ENCODE measurements around the gene STPG3. TPM values are rescaled to one million over a fixed set of nuclear protein-coding genes. Genes with fewer than 3 reads are reported as not detected.
A peak's percentile ranks its signal among the peaks of the same experiment; 100 is the strongest.

Gene STPG3
- total RNA-seq, 8 experiments from 2014 or later, result 0.42 to 1.4 (median 1.3) TPM; not detected in 3

DNA sequence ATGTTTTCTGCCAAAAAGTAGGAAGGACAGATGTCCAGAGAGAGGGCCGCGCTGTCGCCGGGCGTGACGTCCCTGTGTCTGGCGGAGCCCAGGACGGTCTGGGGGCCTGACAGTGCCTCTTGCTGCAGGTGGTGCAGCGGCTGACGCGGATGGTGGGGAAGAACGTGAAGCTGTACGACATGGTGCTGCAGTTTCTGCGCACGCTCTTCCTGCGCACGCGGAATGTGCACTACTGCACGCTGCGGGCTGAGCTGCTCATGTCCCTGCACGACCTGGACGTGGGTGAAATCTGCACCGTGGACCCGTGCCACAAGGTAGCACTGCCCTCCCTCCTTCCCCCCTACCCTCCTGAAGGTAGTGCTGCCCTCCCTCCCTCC is 11.8 kb downstream of the STPG3 start:
- H3K4me3 ChIP-seq, result no peak overlapping the region
- in situ Hi-C loops (cut with MboI; ENCODE audit: low pct_unique_long_range_greater_than_20kb in 2 of 9, low sequenced_read_pairs in 9 of 9, unreplicated experiment in 9 of 9), result no loop called here
- 80 to 100% (median 90%) methylated on average over 4 to 12 of the region's 24 CpGs; no CpG with 5 or more reads in 6 of the 10 experiments for whole genome bisulfite sequencing, 10 experiments
- peaks cover 0 to 2% of the 10 kb centered on the region in 2 donors for H3K4me1 ChIP-seq (replicated peaks in 1 of 2)
- peak in 2 of 8 experiments; percentile 5 to 18 for ATAC-seq (replicated peaks in 6 of 8)
- H3K27ac ChIP-seq, result no peak overlapping the region

DNA sequence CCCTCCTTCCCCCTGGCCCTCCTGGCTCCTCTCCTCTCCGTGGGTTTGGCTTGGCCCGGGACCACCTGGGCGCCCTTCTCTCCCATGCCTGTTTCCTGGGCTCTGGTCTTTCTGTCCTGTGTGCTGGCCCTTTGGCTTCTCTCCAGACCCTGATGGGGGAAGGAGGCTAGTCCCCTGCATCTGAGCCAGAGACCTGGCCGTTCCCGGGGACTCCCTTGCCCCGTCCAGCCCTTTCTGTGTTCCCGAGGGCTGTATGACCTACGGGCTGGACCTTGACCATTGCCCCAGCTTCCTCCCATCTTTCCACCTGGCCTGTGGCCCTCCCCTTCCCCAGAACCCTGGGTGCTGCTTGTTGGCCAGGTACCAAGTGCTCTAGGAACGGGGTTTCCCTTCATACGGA is 12.4 kb downstream of the STPG3 start:
- WGBS, 10 experiments, result 33 to 100% (median 94%) methylated on average over 2 to 6 of the region's 10 CpGs; no CpG with 5 or more reads in 7 of the 10 experiments
- Histone ChIP-seq H3K4me3 (no peak overlapping the region), H3K4me1 (replicated peaks in 1 of 2) (peaks cover 0 to 2% of the 10 kb centered on the region in 2 donors), H3K27ac (no peak overlapping the region)
- ATAC-seq (replicated peaks in 6 of 8), result no peak
- in situ Hi-C loops (cut with MboI; ENCODE audit: low pct_unique_long_range_greater_than_20kb in 2 of 9, low sequenced_read_pairs in 9 of 9, unreplicated experiment in 9 of 9), result no loop called here

DNA sequence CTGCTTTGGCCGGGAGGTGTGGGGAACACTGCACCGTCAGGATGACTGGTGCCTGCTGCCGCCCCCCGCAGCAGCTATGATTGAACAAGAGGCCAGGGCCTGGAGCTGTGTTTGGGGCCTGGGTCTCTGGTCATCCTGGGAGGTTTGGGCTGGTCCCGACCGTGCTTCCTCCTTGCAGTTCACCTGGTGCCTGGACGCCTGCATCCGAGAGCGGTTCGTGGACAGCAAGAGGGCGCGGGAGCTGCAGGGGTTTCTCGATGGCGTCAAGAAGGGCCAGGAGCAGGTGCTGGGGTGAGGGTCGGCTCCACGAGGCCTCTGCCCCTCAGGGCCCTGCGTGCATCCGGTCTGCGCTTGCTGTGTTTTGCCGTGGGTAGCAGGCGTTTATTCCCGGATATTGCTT is 13.0 kb downstream of the STPG3 start:
- no peak for ATAC-seq (replicated peaks in 6 of 8)
- 80 to 93% (median 90%) methylated on average over 2 to 20 of the region's 22 CpGs; no CpG with 5 or more reads in 6 of the 10 experiments for WGBS, 10 experiments
- no peak overlapping the region for H3K4me3 ChIP-seq
- H3K4me1 ChIP-seq (replicated peaks in 1 of 2), result peaks cover 0 to 2% of the 10 kb centered on the region in 2 donors
- H3K27ac ChIP-seq, result no peak overlapping the region
- in situ Hi-C loops (cut with MboI; ENCODE audit: low pct_unique_long_range_greater_than_20kb in 2 of 9, low sequenced_read_pairs in 9 of 9, unreplicated experiment in 9 of 9), result no loop called here

DNA sequence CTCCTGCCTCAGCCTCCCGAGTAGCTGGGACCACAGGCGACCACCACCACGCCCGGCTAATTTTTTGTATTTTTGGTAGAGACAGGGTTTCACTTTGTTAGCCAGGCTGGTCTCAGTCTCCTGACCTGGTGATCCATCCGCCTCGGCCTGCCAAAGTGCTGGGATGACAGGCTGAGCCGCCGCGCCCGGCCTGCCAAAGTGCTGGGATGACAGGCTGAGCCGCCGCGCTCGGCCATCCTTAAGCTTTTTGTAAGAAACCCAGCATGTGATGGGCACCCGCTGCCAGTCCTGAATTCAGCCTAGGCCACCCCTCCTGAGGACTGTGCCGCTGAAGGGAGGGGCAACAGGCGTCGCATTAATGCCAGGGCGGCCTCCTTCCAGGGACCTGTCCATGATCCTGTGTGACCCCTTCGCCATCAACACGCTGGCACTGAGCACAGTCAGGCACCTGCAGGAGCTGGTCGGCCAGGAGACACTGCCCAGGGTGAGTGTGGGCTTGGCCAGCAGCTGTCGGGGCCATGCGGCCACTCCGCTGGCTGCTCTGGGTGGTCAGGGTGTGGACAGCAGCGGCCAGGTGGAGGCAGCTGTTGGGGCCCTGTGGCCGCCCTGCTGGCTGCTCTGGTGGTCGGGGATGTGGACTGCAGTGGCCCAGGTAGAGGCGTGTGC is 14.5 kb downstream of the STPG3 start:
- H3K4me1 ChIP-seq (replicated peaks in 1 of 2), result peaks cover 0 to 2% of the 10 kb centered on the region in 2 donors
- peak in 2 of 8 experiments; percentile 6 to 7 for ATAC-seq (replicated peaks in 6 of 8)
- no peak overlapping the region for H3K27ac ChIP-seq
- in situ Hi-C loops (cut with MboI; ENCODE audit: low pct_unique_long_range_greater_than_20kb in 2 of 9, low sequenced_read_pairs in 9 of 9, unreplicated experiment in 9 of 9), result no loop called here
- WGBS, 10 experiments, result 60 to 100% (median 100%) methylated on average over 1 to 4 of the region's 29 CpGs; no CpG with 5 or more reads in 1 of the 10 experiments
- H3K4me3 ChIP-seq, result no peak overlapping the region

DNA sequence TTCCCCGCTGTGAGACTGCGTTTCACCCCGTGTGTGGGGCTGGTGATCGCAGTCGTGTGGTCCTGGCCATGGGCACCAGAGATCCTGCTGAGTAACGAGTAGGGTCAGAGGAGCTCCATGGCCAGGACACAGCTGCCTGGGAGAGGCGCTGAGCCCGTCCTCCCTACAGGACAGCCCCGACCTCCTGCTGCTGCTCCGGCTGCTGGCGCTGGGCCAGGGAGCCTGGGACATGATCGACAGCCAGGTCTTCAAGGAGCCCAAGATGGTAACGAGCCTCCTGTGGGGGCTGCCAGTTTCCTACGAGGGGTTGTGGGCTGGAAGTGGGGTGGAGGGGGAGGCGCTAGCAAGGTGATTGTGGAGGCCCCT is 15.1 kb downstream of the STPG3 start:
- ATAC-seq (replicated peaks in 6 of 8), result peak in 2 of 8 experiments; percentile 2 to 3
- no CpG with 5 or more reads among the region's 15 CpGs for WGBS, 10 experiments

DNA sequence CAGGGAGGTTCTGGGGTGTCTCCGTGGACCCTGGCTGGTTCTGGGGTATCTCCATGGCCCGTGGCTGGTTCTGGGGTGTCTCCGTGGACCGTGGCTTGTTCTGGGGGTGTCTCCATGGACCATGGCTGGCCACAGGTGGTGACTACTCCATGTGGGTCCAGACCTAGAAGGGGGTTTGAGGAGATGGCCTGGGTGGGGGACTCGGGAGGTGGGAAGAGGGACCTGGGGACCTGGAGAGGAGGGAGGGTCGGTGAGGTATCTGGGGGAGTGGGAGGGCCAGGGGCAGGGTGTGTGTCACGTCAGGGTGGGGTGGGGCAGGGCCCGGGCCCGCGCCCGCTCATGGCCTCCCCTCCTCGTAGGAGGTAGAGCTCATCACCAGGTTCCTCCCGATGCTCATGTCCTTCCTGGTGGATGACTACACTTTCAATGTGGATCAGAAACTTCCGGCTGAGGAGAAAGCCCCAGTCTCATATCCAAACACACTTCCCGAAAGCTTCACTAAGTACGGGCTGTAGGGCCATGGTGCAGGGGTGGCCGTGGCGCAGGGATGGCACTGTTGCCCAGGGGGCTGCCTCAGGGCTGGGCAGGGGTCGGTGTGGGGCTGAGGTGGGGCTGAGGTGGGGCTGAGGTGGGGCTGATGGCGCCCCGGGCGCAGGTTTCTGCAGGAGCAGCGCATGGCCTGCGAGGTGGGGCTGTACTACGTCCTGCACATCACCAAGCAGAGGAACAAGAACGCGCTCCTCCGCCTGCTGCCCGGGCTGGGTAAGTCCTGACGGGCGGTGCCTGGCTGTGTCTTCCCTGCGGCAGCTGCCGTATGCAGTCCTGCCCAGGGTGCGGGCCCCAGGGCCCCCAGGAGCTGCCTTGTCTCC is 15.7 kb downstream of the STPG3 start:
- no peak overlapping the region for H3K27ac ChIP-seq
- 80 to 100% methylated on average over 1 of the region's 34 CpGs; no CpG with 5 or more reads in 8 of the 10 experiments for WGBS, 10 experiments
- ATAC-seq (replicated peaks in 6 of 8), result peak in 5 of 8 experiments; percentile 7 to 49 (median 16)
- peaks cover 0 to 2% of the 10 kb centered on the region in 2 donors for H3K4me1 ChIP-seq (replicated peaks in 1 of 2)
- in situ Hi-C loops (cut with MboI; ENCODE audit: low pct_unique_long_range_greater_than_20kb in 2 of 9, low sequenced_read_pairs in 9 of 9, unreplicated experiment in 9 of 9), result no loop called here
- no peak overlapping the region for H3K4me3 ChIP-seq

More for the DNA sequence above, 15.1 kb downstream of the STPG3 start:
- Histone ChIP-seq H3K27ac (no peak overlapping the region), H3K4me3 (no peak overlapping the region), H3K4me1 (replicated peaks in 1 of 2) (peaks cover 0 to 2% of the 10 kb centered on the region in 2 donors)
- in situ Hi-C loops (cut with MboI; ENCODE audit: low pct_unique_long_range_greater_than_20kb in 2 of 9, low sequenced_read_pairs in 9 of 9, unreplicated experiment in 9 of 9), result no loop called here

DNA sequence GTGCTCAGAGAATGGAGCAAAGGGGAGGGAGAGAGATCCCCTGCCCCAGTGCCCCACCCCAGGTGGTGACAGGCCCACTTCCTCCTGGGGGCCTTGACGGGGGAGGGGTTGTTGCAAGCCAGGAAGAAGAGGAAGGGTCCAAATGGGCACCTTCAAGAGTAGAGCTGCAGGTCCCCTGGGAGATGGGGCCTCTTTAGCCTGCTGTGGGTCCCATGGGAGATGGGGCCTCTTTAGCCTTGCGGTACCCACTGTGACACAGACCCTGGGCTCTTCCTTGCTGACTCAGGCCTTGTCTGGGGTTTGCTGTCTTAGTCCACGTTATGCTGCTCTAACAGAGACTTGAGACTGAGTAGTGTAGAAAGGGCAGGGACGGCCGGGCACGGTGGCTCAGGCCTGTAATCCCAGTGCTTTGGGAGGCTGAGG is 16.9 kb downstream of the STPG3 start:
- no peak overlapping the region for H3K27ac ChIP-seq
- ATAC-seq (replicated peaks in 6 of 8), result no peak
- WGBS, 10 experiments, result 0 to 100% (median 96%) methylated on average over 1 to 4 of the region's 6 CpGs; no CpG with 5 or more reads in 6 of the 10 experiments

DNA sequence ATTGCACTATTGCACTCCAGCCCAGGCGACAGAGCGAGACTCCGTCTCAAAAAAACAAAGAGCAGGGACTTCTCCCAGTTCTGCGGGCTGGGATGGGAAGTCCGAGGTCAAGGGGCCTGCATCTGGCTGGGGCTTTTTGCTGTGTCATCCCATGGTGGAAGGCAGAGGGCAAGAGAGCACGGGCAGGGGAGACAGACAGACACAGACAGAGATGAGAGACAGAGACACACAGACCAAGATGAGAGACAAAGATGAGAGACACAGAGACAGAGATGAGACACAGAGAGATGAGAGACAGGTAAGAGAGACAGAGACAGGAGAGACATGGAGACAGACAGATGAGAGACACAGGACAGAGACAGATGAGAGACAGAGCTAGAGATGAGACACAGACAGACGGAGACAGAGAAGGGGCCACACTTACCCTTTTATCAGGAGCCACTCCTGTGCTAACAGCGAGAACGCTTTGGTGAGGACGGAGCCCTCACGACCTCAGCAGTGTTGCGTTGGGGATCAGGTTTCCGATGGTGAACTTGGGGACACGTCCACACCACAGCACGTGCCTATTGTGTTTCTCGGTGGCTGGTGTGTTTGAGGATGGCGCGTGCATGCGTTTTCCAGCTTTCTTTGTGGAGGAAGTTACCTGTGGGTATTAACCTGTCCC is 17.6 kb downstream of the STPG3 start:
- no peak for ATAC-seq (replicated peaks in 6 of 8)
- in situ Hi-C loops (cut with MboI; ENCODE audit: low pct_unique_long_range_greater_than_20kb in 2 of 9, low sequenced_read_pairs in 9 of 9, unreplicated experiment in 9 of 9), result no loop called here

More for the DNA sequence above, 16.9 kb downstream of the STPG3 start:
- Histone ChIP-seq H3K4me1 (replicated peaks in 1 of 2) (no peaks in the 10 kb centered on the region), H3K4me3 (no peak overlapping the region)
- in situ Hi-C loops (cut with MboI; ENCODE audit: low pct_unique_long_range_greater_than_20kb in 2 of 9, low sequenced_read_pairs in 9 of 9, unreplicated experiment in 9 of 9), result no loop called here

DNA sequence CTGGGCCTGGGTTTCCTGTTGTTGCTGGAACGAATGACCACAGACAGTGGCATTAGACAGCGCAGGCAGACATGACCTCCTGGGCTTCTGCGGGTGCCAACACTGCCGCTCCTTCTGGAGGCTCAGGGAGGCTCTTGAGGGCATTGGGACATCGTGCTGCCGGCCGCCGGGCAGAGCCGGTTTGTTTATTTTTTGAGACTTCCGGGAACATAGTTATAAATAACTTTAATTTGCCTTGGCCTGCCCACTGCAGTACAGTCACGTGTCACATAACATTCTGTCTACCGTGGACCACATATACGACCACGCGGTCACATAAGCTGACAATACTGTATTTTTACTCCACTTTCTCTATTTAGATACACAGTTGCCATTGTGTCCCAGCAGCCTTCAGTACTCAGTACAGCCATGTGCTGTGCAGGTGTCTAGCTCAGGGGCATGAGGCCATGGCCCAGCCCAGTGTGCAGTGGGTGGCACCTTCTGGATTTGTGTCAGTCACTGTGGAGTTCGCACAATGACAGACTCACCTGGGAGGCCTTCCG is 18.2 kb downstream of the STPG3 start:
- peak in 2 of 8 experiments; percentile 57 to 77 for ATAC-seq (replicated peaks in 6 of 8)
- in situ Hi-C loops (cut with MboI; ENCODE audit: low pct_unique_long_range_greater_than_20kb in 2 of 9, low sequenced_read_pairs in 9 of 9, unreplicated experiment in 9 of 9), result no loop called here
- 33 to 100% (median 90%) methylated on average over 2 to 13 of the region's 17 CpGs for WGBS, 10 experiments
- no peaks in the 10 kb centered on the region for H3K4me1 ChIP-seq (replicated peaks in 1 of 2)
- no peak overlapping the region for H3K27ac ChIP-seq
- no peak overlapping the region for H3K4me3 ChIP-seq

More for the DNA sequence above, 17.6 kb downstream of the STPG3 start:
- no peak overlapping the region for H3K27ac ChIP-seq
- H3K4me3 ChIP-seq, result no peak overlapping the region
- 80 to 100% (median 93%) methylated on average over 1 to 13 of the region's 19 CpGs; no CpG with 5 or more reads in 2 of the 10 experiments for WGBS, 10 experiments
- no peaks in the 10 kb centered on the region for H3K4me1 ChIP-seq (replicated peaks in 1 of 2)

DNA sequence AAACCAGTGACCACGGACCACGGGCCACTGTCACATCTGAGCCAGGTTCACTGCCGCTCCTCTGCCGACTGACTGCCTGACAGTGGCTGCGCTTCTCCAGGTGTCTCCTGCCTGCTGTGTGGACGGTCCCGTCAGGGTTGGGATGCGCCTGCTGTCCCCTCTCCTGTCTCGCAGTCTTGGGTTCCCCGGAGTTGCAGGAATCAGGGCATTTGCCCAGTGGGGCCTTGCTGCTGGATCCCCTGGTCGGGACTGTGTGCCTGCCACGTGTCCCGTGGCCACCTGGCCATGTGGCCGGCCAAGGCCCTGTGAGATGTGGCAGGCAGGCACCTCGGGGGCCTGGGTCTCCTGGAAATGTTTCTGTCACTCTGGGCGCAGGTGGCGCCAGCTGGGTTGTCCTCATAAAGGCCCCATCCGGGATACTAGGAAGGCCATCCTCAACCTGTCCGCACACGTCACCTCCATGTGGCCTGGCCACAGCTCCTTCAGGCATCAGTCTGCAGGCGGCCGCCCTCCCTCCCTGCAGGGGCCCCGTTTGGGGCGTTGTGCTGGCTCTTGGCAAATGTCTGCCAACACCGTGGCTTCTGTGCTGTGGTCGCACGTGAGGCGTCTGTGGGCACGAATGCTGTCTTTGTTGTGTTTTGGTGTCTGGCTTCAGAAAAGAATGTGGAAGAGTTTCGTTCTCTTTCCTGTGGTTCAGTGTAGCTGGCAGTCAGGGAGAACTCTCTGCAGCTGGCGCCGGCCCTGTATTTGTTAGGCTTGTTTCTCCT is 20.0 kb downstream of the STPG3 start:
- WGBS, 10 experiments, result 78 to 100% (median 98%) methylated on average over 1 to 9 of the region's 32 CpGs; no CpG with 5 or more reads in 3 of the 10 experiments
- no peak for ATAC-seq (replicated peaks in 6 of 8)
- in situ Hi-C loops (cut with MboI; ENCODE audit: low pct_unique_long_range_greater_than_20kb in 2 of 9, low sequenced_read_pairs in 9 of 9, unreplicated experiment in 9 of 9), result no loop called here
- no peak overlapping the region for H3K4me3 ChIP-seq
- H3K4me1 ChIP-seq (replicated peaks in 1 of 2), result peaks cover 0 to 2% of the 10 kb centered on the region in 2 donors
- H3K27ac ChIP-seq, result no peak overlapping the region

DNA sequence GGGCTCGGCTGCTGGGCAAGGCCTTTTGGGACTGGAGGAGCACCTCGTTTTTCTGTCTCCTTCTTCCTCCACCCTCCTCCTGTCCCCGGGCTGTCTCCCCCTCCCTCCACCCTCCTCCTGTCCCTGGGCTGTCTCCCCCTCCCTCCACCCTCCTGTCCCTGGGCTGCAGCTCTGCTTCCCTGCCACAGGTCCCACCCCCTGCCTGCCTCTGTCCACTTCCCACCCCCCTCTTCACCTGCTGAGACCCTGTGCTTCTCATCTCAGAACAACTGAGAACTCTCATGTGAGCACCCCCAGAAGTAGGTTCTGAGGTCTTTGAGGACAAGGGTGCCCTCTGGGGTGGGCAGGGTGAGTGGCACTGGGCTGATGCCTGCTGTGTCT is 20.6 kb downstream of the STPG3 start:
- ATAC-seq (replicated peaks in 6 of 8), result no peak
- no CpG with 5 or more reads among the region's 3 CpGs for WGBS, 10 experiments
- Histone ChIP-seq H3K4me3 (no peak overlapping the region), H3K4me1 (replicated peaks in 1 of 2) (peaks cover 5 to 7% of the 10 kb centered on the region in 2 donors), H3K27ac (no peak overlapping the region)
- in situ Hi-C loops (cut with MboI; ENCODE audit: low pct_unique_long_range_greater_than_20kb in 2 of 9, low sequenced_read_pairs in 9 of 9, unreplicated experiment in 9 of 9), result no loop called here
